Coronary artery (tissue), 2 donors: ENCODE results near the gene NCBP1.

Source experiments
- DNase-seq: peaks from one replicate; pipeline ENCODE4 v3.0.0-alpha.2; 2017; ENCODE audit warnings: low spot score
- H3K27ac ChIP-seq, 2 donors: fragments of 200-600 bp; sonication (generic); one replicate each; pipeline ENCODE4 v1.5.1; 2016 to 2019
- H3K4me3 ChIP-seq: fragments of 200-600 bp; sonication (generic); 2 replicates; pipeline ENCODE4 v1.5.1; 2016; ENCODE audit warnings: mild to moderate bottlenecking, moderate library complexity
- CTCF ChIP-seq: fragments of 200-600 bp; sonication (generic); IDR thresholded peaks from one replicate; pipeline ENCODE4 v1.5.1; 2019; ENCODE audit warnings: antibody characterized with exemption

NCBP1 gene

DNA sequence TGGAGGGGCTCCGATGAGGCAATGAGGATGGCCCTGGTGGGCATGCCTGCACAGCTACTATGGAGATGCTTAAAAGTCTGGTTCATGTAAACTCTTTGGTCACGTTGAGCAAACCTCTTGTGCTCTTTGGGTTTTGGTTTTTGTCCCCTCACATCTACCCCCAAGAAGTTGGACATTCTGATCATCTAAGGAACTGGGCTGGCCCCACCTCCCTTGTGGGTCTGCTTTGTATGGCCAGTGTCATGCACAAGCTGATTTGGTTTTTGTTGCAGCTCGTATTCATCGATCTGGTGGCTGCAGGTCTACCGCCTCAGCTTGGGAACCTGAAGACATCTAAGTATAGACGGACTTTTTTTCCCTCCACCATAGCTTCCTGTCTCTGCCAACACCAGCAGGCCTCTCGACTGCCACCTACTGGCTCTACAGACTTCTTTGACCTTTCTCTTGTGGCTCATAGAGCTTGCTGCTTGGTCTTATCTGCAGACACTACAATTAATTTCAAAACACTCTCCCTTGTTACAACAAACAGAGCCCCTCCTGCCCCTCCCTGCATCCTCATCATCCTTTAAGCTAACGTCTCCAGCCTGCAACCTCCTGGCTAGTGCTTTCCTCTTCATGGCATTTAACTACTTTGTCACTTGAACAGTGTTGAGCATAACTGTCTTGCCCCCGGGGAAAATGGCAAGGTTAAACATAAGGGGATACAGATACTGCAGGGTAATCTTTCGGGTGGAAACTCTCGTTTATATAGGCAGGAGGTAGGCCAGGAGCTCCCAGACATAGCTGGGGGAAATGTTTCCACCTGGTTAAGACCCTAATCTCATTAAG lies 34.9 kb upstream of the NCBP1 start:
- TF ChIP-seq CTCF = peak; percentile 70
- Histone ChIP-seq H3K4me3 (no peak overlapping the region), H3K27ac (peak overlapping the region in 1 of 2 donors; percentile 74)
- DNase-seq = no peak

- DNase-seq = no peak
- Histone ChIP-seq H3K27ac (peak overlapping the region in 1 of 2 donors; percentile 4), H3K4me3 (no peak overlapping the region)
- no peak for TF ChIP-seq CTCF
Observed at GRCh38 chr9:97599314-97599846, 34.2 kb upstream of the NCBP1 start.

GRCh38 chr9:97600531-97601227 lies 32.9 kb upstream of the NCBP1 start:
- DNase-seq = no peak
- H3K27ac ChIP-seq = peak overlapping the region in 1 of 2 donors; percentile 3
- no peak for TF ChIP-seq CTCF
- H3K4me3 ChIP-seq = no peak overlapping the region

DNA sequence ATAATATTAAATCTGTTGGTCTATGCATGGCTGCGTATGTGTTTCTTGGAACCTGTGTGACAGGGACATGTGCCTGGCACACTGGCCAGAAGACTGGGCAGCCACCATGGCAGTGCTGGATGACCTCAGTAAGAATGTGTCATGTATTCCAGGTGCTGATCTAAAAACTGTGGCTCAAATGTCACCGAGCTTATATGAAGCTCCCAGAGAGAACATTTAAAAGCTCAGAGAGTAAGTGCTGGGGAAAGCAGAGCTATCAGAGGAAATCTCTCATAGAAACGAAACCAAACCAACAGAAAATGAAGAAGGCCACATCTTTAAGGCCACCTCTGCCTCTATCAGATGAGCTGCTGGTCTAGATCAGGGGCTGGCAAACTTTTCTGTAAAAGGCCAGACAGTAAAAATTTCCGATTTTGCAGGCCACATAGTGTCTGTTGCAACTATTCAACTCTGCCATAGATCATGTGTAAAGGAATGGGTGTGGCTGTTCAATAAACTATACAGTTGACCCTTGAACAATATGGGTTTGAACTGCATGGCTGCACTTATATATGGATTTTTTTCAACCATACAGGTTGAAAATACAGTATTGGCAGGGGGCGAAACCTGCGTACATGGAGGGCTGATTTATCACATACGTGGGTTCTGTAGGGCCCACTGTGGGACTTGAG lies 32.3 kb upstream of the NCBP1 start:
- no peak for TF ChIP-seq CTCF
- Histone ChIP-seq H3K27ac (no peak overlapping the region), H3K4me3 (no peak overlapping the region)
- no peak for DNase-seq

DNA sequence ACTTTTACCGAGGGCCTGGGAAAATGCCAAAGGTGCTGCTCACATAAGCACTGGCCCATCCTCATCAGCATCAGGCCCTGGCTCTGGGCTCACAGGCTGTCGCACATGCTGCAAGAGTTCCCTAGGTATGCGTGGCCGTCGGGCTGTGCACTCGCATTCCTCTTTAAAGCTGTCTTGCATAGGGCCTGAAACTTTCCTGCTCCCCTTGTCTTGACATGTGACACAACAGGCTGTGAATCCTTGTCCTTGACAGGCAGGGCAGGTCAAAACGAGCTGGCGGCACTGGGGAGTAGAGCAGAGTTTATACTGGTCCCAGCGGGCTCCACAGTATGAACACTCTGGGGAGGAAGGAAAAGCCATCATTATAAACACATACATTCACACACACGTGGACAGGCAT lies 31.2 kb upstream of the NCBP1 start:
- Histone ChIP-seq H3K4me3 (no peak overlapping the region), H3K27ac (no peak overlapping the region)
- TF ChIP-seq CTCF = no peak
- no peak for DNase-seq

- Histone ChIP-seq H3K4me3 (no peak overlapping the region), H3K27ac (no peak overlapping the region)
- TF ChIP-seq CTCF = no peak
- DNase-seq = no peak
Observed at GRCh38 chr9:97604901-97605645, 28.5 kb upstream of the NCBP1 start.
